Fibroblast of lung (primary cell): ENCODE measurements around the gene ITPR1.

Experiments used
- EZH2 ChIP-seq: IDR thresholded peaks from 2 replicates; pipeline ENCODE4 v1.5.1; 2012; ENCODE audit warnings: low read length, control low read depth, mild to moderate bottlenecking; ENCODE audit errors: missing control alignments
- TF ChIP-seq, protein P1 (sequence below), 2 donors: IDR thresholded peaks in 1 of 2; conservative IDR thresholded peaks in 1 of 2; 1 replicate in 1 of 2; 2 replicates in 1 of 2; pipeline ENCODE4 v1.5.1; 2011 to 2012; ENCODE audit warnings: low read length in 2 of 2, control low read depth in 1 of 2, inconsistent platforms in 1 of 2, low read depth in 1 of 2, mild to moderate bottlenecking in 1 of 2

DNA sequence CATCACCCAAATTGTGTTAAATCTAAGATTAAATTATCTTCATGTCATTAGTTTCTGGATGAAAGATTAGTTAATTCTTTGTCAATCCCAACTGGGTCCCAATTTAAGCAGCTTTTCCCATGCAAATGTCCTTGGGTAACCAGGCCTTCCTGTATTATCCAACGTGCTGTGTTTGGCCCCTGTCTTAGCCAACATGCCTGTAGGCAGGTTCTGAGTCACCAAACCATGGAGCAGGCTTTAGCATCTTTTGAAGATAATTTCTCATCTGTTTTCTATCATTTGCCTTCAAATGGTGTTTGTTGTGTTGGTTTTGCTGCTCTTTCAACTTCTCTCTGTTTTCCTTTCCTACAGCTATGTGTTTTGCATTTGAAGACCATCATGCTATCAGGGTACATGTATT, 216.2 kb downstream of the ITPR1 start:
- TF ChIP-seq, protein P1, sequence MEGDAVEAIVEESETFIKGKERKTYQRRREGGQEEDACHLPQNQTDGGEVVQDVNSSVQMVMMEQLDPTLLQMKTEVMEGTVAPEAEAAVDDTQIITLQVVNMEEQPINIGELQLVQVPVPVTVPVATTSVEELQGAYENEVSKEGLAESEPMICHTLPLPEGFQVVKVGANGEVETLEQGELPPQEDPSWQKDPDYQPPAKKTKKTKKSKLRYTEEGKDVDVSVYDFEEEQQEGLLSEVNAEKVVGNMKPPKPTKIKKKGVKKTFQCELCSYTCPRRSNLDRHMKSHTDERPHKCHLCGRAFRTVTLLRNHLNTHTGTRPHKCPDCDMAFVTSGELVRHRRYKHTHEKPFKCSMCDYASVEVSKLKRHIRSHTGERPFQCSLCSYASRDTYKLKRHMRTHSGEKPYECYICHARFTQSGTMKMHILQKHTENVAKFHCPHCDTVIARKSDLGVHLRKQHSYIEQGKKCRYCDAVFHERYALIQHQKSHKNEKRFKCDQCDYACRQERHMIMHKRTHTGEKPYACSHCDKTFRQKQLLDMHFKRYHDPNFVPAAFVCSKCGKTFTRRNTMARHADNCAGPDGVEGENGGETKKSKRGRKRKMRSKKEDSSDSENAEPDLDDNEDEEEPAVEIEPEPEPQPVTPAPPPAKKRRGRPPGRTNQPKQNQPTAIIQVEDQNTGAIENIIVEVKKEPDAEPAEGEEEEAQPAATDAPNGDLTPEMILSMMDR (conservative IDR thresholded peaks at IDR 0.05 in 1 of 2, IDR thresholded peaks at IDR 0.05 in 1 of 2; ENCODE audit: low read depth in 1 of 2, low read length in 2 of 2), result no peak
- no peak for TF ChIP-seq EZH2
